Neural cell (in vitro differentiated cells): ENCODE data around the gene UBASH3B. TPM values are rescaled to one million over a fixed set of nuclear protein-coding genes. Genes with fewer than 3 reads are reported as not detected.

ENCODE experiments used
- H2AFZ ChIP-seq: fragments of 200-600, 300-800 bp; sonication (generic), shearing (Covaris generic); 2 replicates; pipeline ENCODE4 v1.6.0; 2014; ENCODE audit warnings: low read depth, mild to moderate bottlenecking, antibody characterized with exemption, low read length, moderate library complexity
- H3F3A ChIP-seq: fragments of 200-600 bp; shearing (Covaris generic); 2 replicates; pipeline ENCODE4 v1.6.1; 2016; ENCODE audit warnings: mild to moderate bottlenecking, moderate library complexity, mixed read lengths, antibody characterized with exemption, low read length; ENCODE audit not compliant: insufficient read depth, poor library complexity, severe bottlenecking
- H3K27ac ChIP-seq: fragments of 200-600, 300-800 bp; sonication (generic), shearing (Covaris generic); 2 replicates; pipeline ENCODE4 v1.5.1; 2014; ENCODE audit warnings: mild to moderate bottlenecking, low read length, moderate library complexity
- H3K27me3 ChIP-seq: fragments of 300-800, 200-600 bp; sonication (generic), shearing (Covaris generic); 2 replicates; pipeline ENCODE4 v1.6.0; 2014; ENCODE audit warnings: mild to moderate bottlenecking, low read depth, low read length, moderate library complexity; ENCODE audit not compliant: insufficient read depth
- H3K36me3 ChIP-seq: fragments of 300-800, 200-600 bp; sonication (generic), shearing (Covaris generic); 2 replicates; pipeline ENCODE4 v1.5.1; 2014; ENCODE audit warnings: mild to moderate bottlenecking, antibody characterized with exemption, low read length, moderate library complexity; ENCODE audit not compliant: insufficient read depth
- H3K4me2 ChIP-seq: fragments of 300-800, 200-600 bp; sonication (generic), shearing (Covaris generic); 2 replicates; pipeline ENCODE4 v1.6.0; 2014; ENCODE audit warnings: mild to moderate bottlenecking, low read length
- H3K4me3 ChIP-seq: fragments of 300-800, 200-600 bp; sonication (generic), shearing (Covaris generic); 2 replicates; pipeline ENCODE4 v1.5.1; 2014; ENCODE audit warnings: mild to moderate bottlenecking, low read length, moderate library complexity
- H3K79me2 ChIP-seq: fragments of 200-600 bp; shearing (Covaris generic); replicated peaks from 2 replicates; pipeline ENCODE4 v1.6.0; 2014; ENCODE audit warnings: mild to moderate bottlenecking, low read length, moderate library complexity; ENCODE audit not compliant: insufficient read depth
- H3K9ac ChIP-seq: fragments of 300-800, 200-600 bp; sonication (generic), shearing (Covaris generic); 2 replicates; pipeline ENCODE4 v1.6.1; 2016; ENCODE audit warnings: mild to moderate bottlenecking, low read length, mixed read lengths
- H3K9me2 ChIP-seq: fragments of 200-600 bp; shearing (Covaris generic); 2 replicates; pipeline ENCODE4 v1.6.1; 2016; ENCODE audit warnings: mild to moderate bottlenecking, low read length, mixed read lengths; ENCODE audit not compliant: insufficient read depth
- H3K9me3 ChIP-seq: fragments of 200-600, 300-800 bp; sonication (generic), shearing (Covaris generic); 2 replicates; pipeline ENCODE4 v1.6.1; 2016; ENCODE audit warnings: mild to moderate bottlenecking, mixed run types, low read length, moderate library complexity, mixed read lengths
- H4K20me1 ChIP-seq: fragments of 200-600 bp; shearing (Covaris generic); 2 replicates; pipeline ENCODE4 v1.6.1; 2016; ENCODE audit warnings: mild to moderate bottlenecking, mixed run types; ENCODE audit not compliant: insufficient read depth
- EP300 ChIP-seq: fragments of 450-650 bp; conservative IDR thresholded peaks from 2 replicates; pipeline ENCODE4 v1.6.1; 2014; ENCODE audit warnings: antibody characterized with exemption, mild to moderate bottlenecking, moderate library complexity; ENCODE audit not compliant: poor library complexity, severe bottlenecking
- EZH2 ChIP-seq: fragments of 200-600, 300-800 bp; shearing (Covaris generic), sonication (generic); IDR thresholded peaks from 2 replicates; pipeline ENCODE4 v1.6.1; 2014; ENCODE audit warnings: antibody characterized with exemption, low read length, borderline replicate concordance, mild to moderate bottlenecking; ENCODE audit not compliant: insufficient read depth, poor library complexity, severe bottlenecking
- MXI1 ChIP-seq: fragments of 450-650 bp; conservative IDR thresholded peaks from 2 replicates; pipeline ENCODE4 v1.6.1; 2014; ENCODE audit warnings: antibody characterized with exemption, mild to moderate bottlenecking; ENCODE audit not compliant: poor library complexity, severe bottlenecking
- POLR2AphosphoS5 ChIP-seq: IDR thresholded peaks from 2 replicates; pipeline ENCODE4 v1.6.1; 2012
- RAD21 ChIP-seq: fragments of 450-650 bp; conservative IDR thresholded peaks from 2 replicates; pipeline ENCODE4 v1.6.1; 2014; ENCODE audit warnings: antibody characterized with exemption, mild to moderate bottlenecking, moderate library complexity
- REST ChIP-seq: IDR thresholded peaks from 2 replicates; pipeline ENCODE4 v1.6.1; 2012; ENCODE audit warnings: borderline replicate concordance
- SMC3 ChIP-seq: fragments of 450-650 bp; conservative IDR thresholded peaks from 2 replicates; pipeline ENCODE4 v1.6.1; 2014; ENCODE audit warnings: antibody characterized with exemption, mild to moderate bottlenecking, moderate library complexity; ENCODE audit not compliant: poor library complexity
- TAF1 ChIP-seq: IDR thresholded peaks from 2 replicates; pipeline ENCODE4 v1.6.1; 2012; ENCODE audit warnings: low read depth
- polyA plus RNA-seq: library from polyadenylated mRNA; depleted of rRNA; stranded (reverse); fragments of >200 nt; gene quantifications from 2 replicates; pipeline ENCODE4 v1.2.3, GENCODE V29; 2014
- TF ChIP-seq, protein P1 (sequence below): fragments of 450-650 bp; IDR thresholded peaks from 2 replicates; pipeline ENCODE4 v1.5.1; 2014; ENCODE audit warnings: antibody characterized with exemption, mild to moderate bottlenecking, moderate library complexity; ENCODE audit not compliant: poor library complexity, severe bottlenecking

The UBASH3B gene
- polyA plus RNA-seq, 1 donor from 2014 or later = 4.2 TPM

- no peak overlapping the region for H3K27ac ChIP-seq
- no peaks in the 10 kb centered on the region for H4K20me1 ChIP-seq
- H3K79me2 ChIP-seq = no peaks in the 10 kb centered on the region
- H3K27me3 ChIP-seq = no peaks in the 10 kb centered on the region
- H3K9me2 ChIP-seq = no peaks in the 10 kb centered on the region
- H3K36me3 ChIP-seq = no peaks in the 10 kb centered on the region
- no peaks in the 10 kb centered on the region for H3K9me3 ChIP-seq
- TF ChIP-seq EP300 (no peak), REST (no peak), RAD21 (no peak), POLR2AphosphoS5 (no peak), SMC3 (no peak), TAF1 (no peak), MXI1 (no peak), EZH2 (no peak)
- TF ChIP-seq, protein P1, sequence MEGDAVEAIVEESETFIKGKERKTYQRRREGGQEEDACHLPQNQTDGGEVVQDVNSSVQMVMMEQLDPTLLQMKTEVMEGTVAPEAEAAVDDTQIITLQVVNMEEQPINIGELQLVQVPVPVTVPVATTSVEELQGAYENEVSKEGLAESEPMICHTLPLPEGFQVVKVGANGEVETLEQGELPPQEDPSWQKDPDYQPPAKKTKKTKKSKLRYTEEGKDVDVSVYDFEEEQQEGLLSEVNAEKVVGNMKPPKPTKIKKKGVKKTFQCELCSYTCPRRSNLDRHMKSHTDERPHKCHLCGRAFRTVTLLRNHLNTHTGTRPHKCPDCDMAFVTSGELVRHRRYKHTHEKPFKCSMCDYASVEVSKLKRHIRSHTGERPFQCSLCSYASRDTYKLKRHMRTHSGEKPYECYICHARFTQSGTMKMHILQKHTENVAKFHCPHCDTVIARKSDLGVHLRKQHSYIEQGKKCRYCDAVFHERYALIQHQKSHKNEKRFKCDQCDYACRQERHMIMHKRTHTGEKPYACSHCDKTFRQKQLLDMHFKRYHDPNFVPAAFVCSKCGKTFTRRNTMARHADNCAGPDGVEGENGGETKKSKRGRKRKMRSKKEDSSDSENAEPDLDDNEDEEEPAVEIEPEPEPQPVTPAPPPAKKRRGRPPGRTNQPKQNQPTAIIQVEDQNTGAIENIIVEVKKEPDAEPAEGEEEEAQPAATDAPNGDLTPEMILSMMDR = no peak
- H2AFZ ChIP-seq = no peak overlapping the region
- H3F3A ChIP-seq = no peaks in the 10 kb centered on the region
- H3K4me2 ChIP-seq = no peak overlapping the region
- H3K9ac ChIP-seq = no peak overlapping the region
- H3K4me3 ChIP-seq = no peak overlapping the region
Measured at GRCh38 chr11:122690801-122691548, 35.5 kb downstream of the UBASH3B start.

DNA sequence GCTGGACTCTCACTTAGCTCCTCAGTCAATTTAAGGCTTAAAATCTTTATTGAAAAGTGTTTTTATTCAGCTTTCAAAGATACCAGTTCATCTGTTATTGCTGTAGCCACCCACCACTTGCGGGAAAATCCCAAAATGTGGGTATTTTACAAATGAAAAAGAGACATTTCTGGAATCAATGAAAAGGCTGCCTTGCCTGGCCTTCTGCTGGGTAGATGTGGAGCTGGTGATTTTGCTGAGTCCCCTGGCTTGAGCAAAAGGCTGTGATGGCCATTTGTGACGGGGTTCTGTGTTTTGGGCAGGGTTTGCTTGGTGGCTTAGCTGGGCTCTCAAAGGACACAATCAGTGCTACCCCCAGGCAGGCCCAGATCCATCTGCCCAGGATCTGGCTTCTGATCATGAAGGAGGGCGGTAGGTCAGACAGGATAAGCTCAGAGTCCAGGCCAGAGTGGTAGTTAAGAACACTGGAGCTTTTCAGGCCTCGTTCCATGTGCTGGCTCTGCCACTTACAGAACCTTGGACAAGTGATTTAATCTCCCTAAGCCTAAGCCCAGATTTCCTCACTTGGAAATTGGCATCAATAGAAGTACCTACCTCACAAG lies 36.1 kb downstream of the UBASH3B start:
- no peak overlapping the region for H3K27ac ChIP-seq
- no peaks in the 10 kb centered on the region for H3F3A ChIP-seq
- TF ChIP-seq EP300 (no peak), EZH2 (no peak), MXI1 (no peak), TAF1 (no peak), SMC3 (no peak), RAD21 (no peak), POLR2AphosphoS5 (no peak), REST (no peak)
- TF ChIP-seq, protein P1 = no peak
- no peak overlapping the region for H3K4me3 ChIP-seq
- H2AFZ ChIP-seq = no peak overlapping the region
- H3K36me3 ChIP-seq = no peaks in the 10 kb centered on the region
- no peaks in the 10 kb centered on the region for H3K9me3 ChIP-seq
- H3K9ac ChIP-seq = no peak overlapping the region
- H3K9me2 ChIP-seq = no peaks in the 10 kb centered on the region
- no peak overlapping the region for H3K4me2 ChIP-seq
- no peaks in the 10 kb centered on the region for H4K20me1 ChIP-seq
- H3K27me3 ChIP-seq = no peaks in the 10 kb centered on the region
- H3K79me2 ChIP-seq = no peaks in the 10 kb centered on the region
